Cardiac muscle cell (in vitro differentiated cells and primary cell): ENCODE results near the gene PTPRQ. TPM values are rescaled to one million over a fixed set of nuclear protein-coding genes. Genes with fewer than 3 reads are reported as not detected.

Experiments
- DNase-seq, 2 donors: peaks; one replicate each; pipeline versions ENCODE4 v3.0.0 to v3.0.0-alpha.2; 2010 to 2017; ENCODE audit warnings: low read depth in 1 of 2, low spot score in 1 of 2
- H3K27ac ChIP-seq: fragments of 200-600 bp; sonication (generic); 2 replicates; pipeline ENCODE4 v1.5.1; 2016
- H3K27me3 ChIP-seq: fragments of 200-600 bp; sonication (generic); 2 replicates; pipeline ENCODE4 v1.6.0; 2016; ENCODE audit warnings: control low read depth
- H3K36me3 ChIP-seq: fragments of 200-600 bp; sonication (generic); 2 replicates; pipeline ENCODE4 v1.5.1; 2016; ENCODE audit warnings: control low read depth
- H3K4me1 ChIP-seq: fragments of 200-600 bp; sonication (generic); 2 replicates; pipeline ENCODE4 v1.8.1; 2017; ENCODE audit warnings: low read depth, mild to moderate bottlenecking, mixed run types
- H3K4me3 ChIP-seq: fragments of 200-600 bp; sonication (generic); 2 replicates; pipeline ENCODE4 v1.5.1; 2016; ENCODE audit warnings: mild to moderate bottlenecking
- H3K9me3 ChIP-seq: fragments of 200-600 bp; sonication (generic); 2 replicates; pipeline ENCODE4 v1.5.1; 2017; ENCODE audit warnings: low read depth, mild to moderate bottlenecking, control low read depth
- CTCF ChIP-seq: IDR thresholded peaks from 2 replicates; pipeline ENCODE4 v1.5.1; 2012; ENCODE audit warnings: low read depth, mild to moderate bottlenecking, low read length
- polyA plus RNA-seq: library from polyadenylated mRNA; unstranded; fragments of >200 nt; fragmentation: Nextera tagmentation; extraction: Ambion mirVana; gene quantifications from 2 replicates; pipeline ENCODE4 v1.2.1, GENCODE V29; 2016
- total RNA-seq: library from RNA; depleted of rRNA; stranded (reverse); fragments of >200 nt; gene quantifications from 2 replicates; pipeline ENCODE4 v1.2.3, GENCODE V29; 2016

Gene PTPRQ
- total and polyA plus RNA-seq, 2 experiments from 2014 or later = 0.01 to 0.69 TPM

GRCh38 chr12:80582431-80582830 lies 138.4 kb downstream of the PTPRQ start:
- Histone ChIP-seq H3K4me1 (no peaks in the 10 kb centered on the region), H3K36me3 (no peaks in the 10 kb centered on the region), H3K27ac (no peak overlapping the region), H3K4me3 (no peak overlapping the region), H3K27me3 (no peaks in the 10 kb centered on the region), H3K9me3 (no peaks in the 10 kb centered on the region)
- no peak for TF ChIP-seq CTCF
- DNase-seq = no peak

GRCh38 chr12:80589077-80589476 lies 145.0 kb downstream of the PTPRQ start:
- H3K9me3 ChIP-seq = no peaks in the 10 kb centered on the region
- DNase-seq = no peak
- no peak for TF ChIP-seq CTCF
- H3K36me3 ChIP-seq = no peaks in the 10 kb centered on the region
- no peaks in the 10 kb centered on the region for H3K27me3 ChIP-seq
- H3K4me1 ChIP-seq = no peaks in the 10 kb centered on the region
- H3K4me3 ChIP-seq = no peak overlapping the region
- H3K27ac ChIP-seq = no peak overlapping the region

DNA sequence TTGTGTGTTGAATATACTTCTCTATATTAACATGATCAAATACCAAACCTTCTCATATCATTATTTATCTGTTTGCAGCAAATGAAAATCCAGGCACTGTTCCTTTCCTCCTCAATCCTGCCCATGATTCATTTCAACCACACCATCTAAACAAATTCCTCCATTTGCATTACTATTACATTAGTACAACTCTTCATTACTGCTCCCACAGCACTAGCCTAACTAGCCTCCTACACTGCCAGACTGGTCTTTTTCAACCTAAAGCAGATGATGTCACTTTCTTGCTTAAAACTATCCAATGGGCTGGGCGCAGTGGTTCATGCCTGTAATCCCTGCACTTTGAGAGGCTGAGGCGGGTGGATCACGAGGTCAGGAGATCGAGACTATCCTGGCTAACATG lies 146.1 kb downstream of the PTPRQ start:
- no peak for TF ChIP-seq CTCF
- H3K4me3 ChIP-seq = no peak overlapping the region
- no peaks in the 10 kb centered on the region for H3K9me3 ChIP-seq
- no peak for DNase-seq
- no peaks in the 10 kb centered on the region for H3K27me3 ChIP-seq
- no peaks in the 10 kb centered on the region for H3K36me3 ChIP-seq
- H3K4me1 ChIP-seq = no peaks in the 10 kb centered on the region
- no peak overlapping the region for H3K27ac ChIP-seq

- TF ChIP-seq CTCF = no peak
- Histone ChIP-seq H3K4me1 (no peaks in the 10 kb centered on the region), H3K27me3 (no peaks in the 10 kb centered on the region), H3K27ac (no peak overlapping the region), H3K9me3 (no peaks in the 10 kb centered on the region), H3K36me3 (no peaks in the 10 kb centered on the region), H3K4me3 (no peak overlapping the region)
- peak in 1 of 2 donors; percentile 38 for DNase-seq
Observed at GRCh38 chr12:80593766-80594165, 149.7 kb downstream of the PTPRQ start.

DNA sequence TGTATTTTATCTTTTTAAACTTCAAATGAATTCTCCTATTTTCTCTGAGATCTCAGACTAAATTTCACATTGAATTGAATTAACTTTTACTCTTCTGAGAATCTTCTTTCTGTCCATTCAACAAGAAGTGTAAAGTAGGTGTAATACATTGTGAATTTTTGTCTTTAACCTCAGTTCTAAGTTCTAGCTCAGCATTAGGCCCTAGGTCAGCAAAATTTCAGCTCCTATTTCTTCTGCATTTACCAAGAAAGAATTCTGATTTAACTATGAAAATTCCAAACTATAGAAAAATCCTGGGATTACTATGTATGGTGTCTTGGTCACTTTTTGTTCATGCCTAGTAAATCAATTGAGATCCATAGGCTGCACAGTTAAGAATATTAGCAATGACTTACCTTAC lies 152.5 kb downstream of the PTPRQ start:
- Histone ChIP-seq H3K9me3 (no peaks in the 10 kb centered on the region), H3K27ac (no peak overlapping the region), H3K36me3 (no peaks in the 10 kb centered on the region), H3K4me3 (no peak overlapping the region), H3K27me3 (no peaks in the 10 kb centered on the region), H3K4me1 (no peaks in the 10 kb centered on the region)
- no peak for TF ChIP-seq CTCF
- no peak for DNase-seq

DNA sequence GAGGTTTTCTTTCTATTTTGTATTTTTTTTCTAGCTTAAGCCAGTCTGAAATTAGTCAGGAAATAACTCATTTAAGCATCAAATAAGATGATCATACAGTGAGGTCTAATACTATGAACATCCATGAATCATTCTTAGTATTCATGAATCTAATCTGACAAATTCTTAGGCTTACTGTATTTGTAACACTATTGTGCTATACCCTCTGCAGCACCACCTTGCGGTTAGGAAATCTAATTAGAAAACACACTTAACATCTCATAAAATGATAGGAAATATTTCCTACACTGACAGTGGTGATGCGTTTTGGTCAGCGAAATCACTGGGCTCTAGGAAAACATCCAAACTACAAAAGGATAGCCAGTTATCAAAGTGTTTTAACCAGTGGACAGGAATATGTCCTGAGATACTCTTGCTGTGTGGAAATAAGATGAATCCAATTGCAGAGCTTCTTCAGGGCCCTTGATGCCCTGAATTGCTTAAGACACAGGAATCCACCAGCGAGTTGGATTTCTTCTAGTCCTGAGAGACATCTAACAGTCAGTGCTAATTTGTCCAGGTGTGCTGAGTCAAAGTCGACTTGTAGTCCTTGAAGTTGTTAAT lies 154.1 kb downstream of the PTPRQ start:
- H3K27me3 ChIP-seq = no peaks in the 10 kb centered on the region
- H3K9me3 ChIP-seq = no peaks in the 10 kb centered on the region
- H3K4me1 ChIP-seq = no peaks in the 10 kb centered on the region
- peak; percentile 29 to 77 for DNase-seq
- no peak overlapping the region for H3K27ac ChIP-seq
- no peak overlapping the region for H3K4me3 ChIP-seq
- no peaks in the 10 kb centered on the region for H3K36me3 ChIP-seq
- peak; percentile 60 for TF ChIP-seq CTCF
